NCI-H2227 treated with DMSO at 0.1 percent for 48 hours (cell line): ENCODE measurements around the gene APBA2.

Experiments
- DNase-seq: peaks from one replicate; lab custom pipeline; 2025; lab: John Stamatoyannopoulos, UW

APBA2 gene

GRCh38 chr15:29120593-29121368, 235.0 kb downstream of the APBA2 start:
- DNase-seq = no peak

- DNase-seq = no peak
These were observed 235.5 kb downstream of the APBA2 start for GRCh38 chr15:29121369-29121656.

DNA sequence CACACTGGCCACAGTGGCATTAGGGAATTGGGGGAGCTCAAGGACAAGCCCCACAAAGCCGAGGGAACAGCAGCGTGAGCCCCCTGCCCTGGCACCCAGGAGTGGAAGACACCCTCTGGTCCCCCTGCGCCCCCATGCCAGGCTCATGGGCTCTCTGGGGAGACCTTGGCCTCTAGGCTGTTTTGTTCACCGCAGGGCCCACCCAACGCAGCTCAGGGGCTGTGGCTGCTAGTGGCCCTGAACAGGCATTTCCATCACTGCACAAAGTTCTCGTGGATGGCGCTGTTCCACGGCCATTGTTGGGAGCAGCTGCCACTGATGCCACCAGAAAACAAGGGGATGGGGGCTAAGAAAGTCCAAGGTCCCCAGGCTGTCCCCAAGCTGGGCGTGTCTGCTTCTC, 236.1 kb downstream of the APBA2 start:
- no peak for DNase-seq

- DNase-seq = no peak
These were observed 236.7 kb downstream of the APBA2 start for GRCh38 chr15:29122506-29122905.

- DNase-seq = no peak
These were observed 237.4 kb downstream of the APBA2 start for GRCh38 chr15:29123171-29123570.

GRCh38 chr15:29123991-29124390, 238.2 kb downstream of the APBA2 start:
- DNase-seq = no peak

DNA sequence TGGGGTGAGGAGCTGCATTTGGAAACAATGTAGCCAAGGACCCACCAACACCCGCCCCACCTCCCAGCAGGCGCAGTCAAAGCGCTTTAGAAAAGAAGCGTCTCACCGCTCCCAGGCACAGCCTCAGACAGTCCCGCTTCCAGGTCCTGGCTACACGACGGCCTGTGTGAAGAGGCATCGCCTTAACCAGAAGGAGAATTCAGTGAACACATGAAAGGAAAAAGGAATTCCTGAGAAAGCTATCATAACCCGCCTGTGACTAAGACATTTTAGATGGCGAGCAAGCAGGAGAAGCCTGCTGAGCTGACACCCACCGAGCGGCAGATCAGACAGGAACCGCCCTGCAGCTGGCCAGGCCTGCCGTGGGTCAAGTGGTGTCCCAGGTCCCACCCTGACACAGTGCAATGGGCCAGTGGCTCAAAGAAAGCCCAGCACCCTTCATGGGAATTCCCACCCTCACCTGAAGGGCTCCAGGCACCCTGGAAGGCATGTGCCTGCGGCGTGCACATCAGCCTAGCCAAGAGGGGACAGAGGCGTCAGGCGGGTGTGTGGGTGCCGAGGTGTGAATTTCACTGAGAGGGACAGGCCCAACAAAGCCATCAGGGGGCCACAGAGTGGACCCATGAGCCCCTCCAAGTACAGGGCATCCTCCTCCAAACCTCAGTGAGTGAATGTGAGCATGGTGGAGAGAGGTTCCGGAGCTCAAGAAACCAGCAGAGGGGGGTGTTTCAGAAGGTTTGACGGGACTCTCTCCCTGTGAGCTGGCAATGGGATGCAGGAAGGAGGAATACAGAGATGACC, 239.0 kb downstream of the APBA2 start:
- DNase-seq = no peak

DNA sequence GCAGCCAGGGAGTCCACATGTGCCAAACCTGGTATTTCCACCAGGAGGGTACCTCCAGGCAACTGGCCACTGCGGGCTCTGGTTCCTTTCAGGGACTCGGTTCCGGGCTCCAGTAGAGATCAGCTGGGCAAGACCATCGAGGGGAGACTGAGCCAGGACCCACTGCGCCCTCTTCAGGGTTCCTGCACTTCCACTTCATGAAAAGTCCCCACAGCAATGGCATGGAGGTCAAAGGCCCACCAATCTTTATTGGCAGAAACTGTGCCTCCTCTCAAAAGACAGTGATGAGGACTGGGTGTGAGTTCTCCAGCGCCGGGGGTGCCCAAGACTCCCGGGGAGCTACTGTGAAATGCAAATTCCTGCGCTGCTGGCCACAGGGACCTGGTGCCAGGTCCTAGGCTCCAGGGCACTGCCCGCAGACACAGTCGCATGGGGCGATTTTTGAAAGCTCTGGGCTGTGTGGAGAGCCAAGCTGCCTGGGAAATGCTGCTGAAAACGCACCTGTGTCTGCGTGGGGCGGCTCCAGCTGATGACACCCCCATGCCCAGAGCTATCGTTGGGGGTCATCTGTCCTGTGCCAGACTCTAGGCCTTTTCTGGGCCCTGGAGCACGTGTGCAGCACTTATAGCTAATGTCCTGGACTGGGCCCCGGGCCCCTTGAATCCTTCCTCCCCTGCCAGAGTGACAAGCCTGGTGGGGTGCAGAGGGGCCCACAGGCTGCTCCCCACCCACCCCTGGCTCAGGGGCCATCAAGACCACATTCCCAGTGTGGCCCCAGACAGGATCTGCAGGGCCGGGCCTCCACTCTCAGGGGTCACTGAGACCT, 239.8 kb downstream of the APBA2 start:
- no peak for DNase-seq

DNA sequence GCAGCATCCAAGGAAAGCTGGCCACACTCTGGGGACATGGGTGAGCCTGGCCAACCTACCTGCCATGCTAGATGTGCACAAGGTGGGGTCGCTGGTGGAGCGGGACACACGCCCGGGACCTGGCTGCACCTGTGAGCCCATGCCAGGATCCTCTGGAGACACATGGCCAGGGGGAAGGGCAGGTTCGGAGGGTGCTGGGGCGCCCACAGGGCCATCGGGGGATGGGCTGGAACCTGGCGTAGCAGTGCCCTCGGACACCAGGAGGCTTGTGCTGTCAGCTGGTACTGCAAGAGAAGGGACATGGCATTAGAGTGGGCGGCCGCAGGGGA, 240.4 kb downstream of the APBA2 start:
- no peak for DNase-seq

DNA sequence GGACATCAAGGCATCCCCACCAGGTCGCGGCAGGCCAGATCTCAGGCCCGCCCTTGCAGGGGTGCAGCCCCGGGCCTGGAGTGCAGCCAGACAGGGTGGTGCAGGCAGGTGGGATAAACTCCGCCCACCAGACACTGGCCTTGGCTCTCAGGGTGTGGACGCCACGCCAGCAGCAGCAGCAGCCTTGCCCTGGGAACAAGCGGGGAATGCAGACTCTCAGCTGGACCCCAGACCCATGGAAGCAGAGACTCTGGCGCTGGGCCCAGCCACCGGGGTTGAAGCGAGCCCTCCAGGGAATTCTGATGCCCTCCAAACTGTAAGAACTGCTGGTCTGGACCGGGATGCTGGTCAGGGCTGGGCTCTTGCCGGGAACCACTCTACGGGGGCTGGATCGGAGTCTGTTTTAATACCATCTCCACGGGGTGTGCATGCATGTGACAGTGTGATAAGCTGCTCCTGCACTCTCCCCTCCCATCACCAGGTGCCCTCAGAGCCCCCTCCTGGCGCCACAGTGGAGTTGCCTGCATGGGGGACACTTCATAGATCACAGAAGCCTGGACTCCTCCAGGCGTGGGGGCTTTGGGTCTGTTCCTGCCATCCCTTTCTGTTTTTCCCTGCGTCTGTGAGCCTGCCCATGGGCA, 241.2 kb downstream of the APBA2 start:
- DNase-seq = no peak

DNA sequence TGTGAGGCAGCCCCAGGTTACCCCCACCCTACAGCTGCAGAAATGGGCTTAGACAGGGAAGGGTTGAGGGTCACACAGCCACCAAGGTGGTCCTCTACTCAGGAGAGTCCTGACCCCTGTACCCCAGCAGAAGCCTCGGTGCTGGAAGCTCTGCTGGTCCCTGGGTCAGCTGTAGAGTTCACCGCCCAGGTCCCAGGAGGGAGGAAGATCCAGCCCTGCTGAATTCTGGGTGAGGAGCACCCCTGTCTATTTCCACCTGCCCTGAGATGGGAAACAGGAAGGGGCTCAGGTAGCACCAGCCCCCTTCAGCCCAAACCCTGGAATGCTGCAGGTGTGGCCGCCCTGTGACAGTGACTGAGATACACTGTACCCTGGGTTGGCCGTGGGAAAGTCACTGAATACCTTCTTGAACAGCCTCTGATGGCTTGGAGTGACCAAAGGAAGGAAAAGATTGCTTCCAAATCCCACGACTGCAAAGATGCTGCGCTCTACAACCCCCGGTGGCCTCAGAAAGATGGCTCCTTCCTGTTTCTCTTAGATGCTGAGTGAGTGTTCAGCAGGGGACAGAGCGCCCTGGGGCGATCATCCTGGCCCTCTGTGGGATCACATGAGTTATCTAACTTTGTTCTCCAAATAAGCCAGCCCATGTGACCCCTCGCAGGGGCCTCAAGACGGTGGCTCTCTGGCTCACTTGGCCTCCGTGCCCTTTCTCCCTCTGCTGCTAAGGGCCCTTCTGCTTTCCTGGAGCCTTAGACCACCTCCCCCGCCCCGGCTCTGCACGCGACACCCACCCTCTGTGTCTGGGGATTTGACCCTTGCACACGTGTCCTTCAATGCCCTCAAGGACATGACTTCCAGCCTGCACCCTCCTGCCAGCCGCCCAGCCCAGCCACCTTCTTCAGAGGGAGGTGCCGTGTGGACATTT, 242.0 kb downstream of the APBA2 start:
- DNase-seq = no peak

GRCh38 chr15:29128671-29129070, 242.9 kb downstream of the APBA2 start:
- no peak for DNase-seq

DNA sequence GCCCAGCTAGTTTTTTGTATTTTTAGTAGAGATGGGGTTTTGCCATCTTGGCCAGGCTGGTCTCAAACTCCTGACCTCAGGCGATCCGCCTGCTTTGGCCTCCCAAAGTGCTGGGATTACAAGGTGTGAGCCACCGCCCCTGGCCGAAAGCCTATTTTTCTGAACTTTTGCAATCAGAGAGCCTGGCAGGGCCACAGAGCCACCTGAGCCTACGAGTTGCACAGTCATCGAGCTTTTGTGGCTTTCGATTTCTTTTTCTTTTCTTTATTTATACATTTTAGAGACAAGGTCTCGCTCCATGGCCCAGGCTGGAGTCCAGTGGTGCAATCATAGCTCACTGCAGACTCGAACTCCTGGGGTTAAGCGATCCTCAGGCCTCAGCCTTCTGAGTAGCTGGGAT, 243.4 kb downstream of the APBA2 start:
- DNase-seq = no peak

GRCh38 chr15:29129926-29130325, 244.2 kb downstream of the APBA2 start:
- DNase-seq = no peak

GRCh38 chr15:29130476-29130875, 244.7 kb downstream of the APBA2 start:
- DNase-seq = no peak

GRCh38 chr15:29130951-29131839, 245.4 kb downstream of the APBA2 start:
- no peak for DNase-seq

GRCh38 chr15:29131840-29132420, 246.2 kb downstream of the APBA2 start:
- no peak for DNase-seq

DNA sequence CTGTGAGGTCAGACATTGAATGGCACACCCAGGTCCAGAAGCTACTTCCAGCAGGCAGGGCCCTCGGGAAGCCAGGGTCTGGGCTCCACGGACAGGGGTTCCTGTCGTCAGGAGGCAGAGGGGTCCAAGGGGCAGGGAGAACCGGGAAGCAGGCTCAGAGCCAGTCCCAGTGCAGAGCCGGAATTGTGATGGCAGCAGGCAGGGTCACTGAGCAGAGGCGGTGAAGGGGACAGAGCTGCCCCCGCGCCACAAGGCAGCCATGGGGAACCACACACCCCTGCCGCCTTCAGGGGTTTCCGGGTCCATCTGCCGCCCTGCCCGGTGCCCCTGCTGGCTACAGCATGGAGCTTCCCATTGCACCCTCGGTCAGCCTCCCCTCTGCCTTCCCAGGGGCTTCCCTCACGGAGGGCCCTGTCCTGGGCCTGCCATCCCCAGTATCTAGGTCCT, 247.0 kb downstream of the APBA2 start:
- no peak for DNase-seq

DNA sequence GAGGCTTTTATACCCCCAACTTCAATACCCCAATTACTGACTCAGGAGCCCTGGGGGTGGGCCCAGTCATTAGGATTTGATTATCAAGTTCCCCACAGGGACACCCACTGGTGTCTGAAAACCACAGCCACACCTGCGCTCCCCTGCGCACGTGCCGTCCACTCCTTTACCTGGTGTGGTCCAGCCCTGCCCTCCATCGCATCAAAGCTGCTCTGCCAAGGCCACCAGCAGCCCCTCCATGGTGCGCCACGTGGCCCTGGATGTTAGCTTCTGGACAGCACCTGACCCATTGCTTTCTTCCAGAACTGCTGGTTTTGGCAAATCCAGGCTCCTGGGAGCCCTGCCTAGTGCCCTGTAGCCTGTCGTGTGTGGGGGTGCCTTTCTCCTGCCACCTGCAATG, 247.5 kb downstream of the APBA2 start:
- DNase-seq = no peak

DNA sequence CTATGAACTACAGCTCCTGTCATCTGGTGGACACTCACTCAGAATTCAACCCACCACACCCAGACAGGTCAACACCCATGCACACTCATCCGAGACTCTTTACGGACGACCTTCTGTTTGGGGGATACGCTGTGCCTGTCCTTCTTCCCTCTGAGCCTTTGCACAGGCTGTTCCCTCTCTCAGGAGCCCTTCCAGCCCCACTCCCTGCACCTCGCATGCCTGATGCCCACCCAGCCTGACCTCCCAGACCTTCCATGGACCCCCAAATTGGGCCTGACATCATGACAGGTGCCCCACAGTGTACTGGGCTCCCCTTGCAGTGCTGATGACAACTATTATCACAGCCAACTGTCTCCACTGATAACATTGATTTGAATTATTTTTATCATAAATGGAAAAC, 248.0 kb downstream of the APBA2 start:
- no peak for DNase-seq
